Testis (tissue), 3 donors: Measurements from ENCODE around the gene ZAR1. TPM values are rescaled to one million over a fixed set of nuclear protein-coding genes. Genes with fewer than 3 reads are reported as not detected.

ENCODE experiments used
- DNase-seq: peaks from one replicate; pipeline ENCODE4 v3.0.0-alpha.2; 2019
- H3K27ac ChIP-seq, 2 donors: fragments of 200-600 bp; sonication (generic); one replicate each; pipeline ENCODE4 v1.5.1; 2019
- H3K27me3 ChIP-seq: fragments of 200-600 bp; sonication (generic); one replicate; pipeline ENCODE4 v1.5.1; 2019
- H3K36me3 ChIP-seq: fragments of 200-600 bp; sonication (generic); one replicate; pipeline ENCODE4 v1.5.1; 2017; ENCODE audit warnings: low read depth; ENCODE audit errors: missing control alignments
- H3K4me1 ChIP-seq: fragments of 200-600 bp; sonication (generic); one replicate; pipeline ENCODE4 v1.5.1; 2019
- H3K4me3 ChIP-seq, 2 donors: fragments of 200-600 bp; sonication (generic); one replicate each; pipeline ENCODE4 v1.5.1; 2017 to 2019
- H3K9me3 ChIP-seq: fragments of 200-600 bp; sonication (generic); one replicate; pipeline ENCODE4 v1.5.1; 2017
- POLR2A ChIP-seq: fragments of 450-650 bp; IDR thresholded peaks from one replicate; pipeline ENCODE4 v1.6.1; 2017; ENCODE audit warnings: antibody characterized with exemption, mild to moderate bottlenecking, moderate library complexity
- WGBS, 2 donors: methylation state at CpG; one replicate each; pipeline ENCODE4 v1.1.5; 2018; 5-methylcytosine and 5-hydroxymethylcytosine counted together
- intact Hi-C: fragments of 100-400 bp; cut with DNase I; formaldehyde crosslinking; loops from one replicate; pipeline ENCODE4 v1.15.1; 2023; ENCODE audit warnings: low total_unique reads
- polyA plus RNA-seq: library from polyadenylated mRNA; stranded (reverse); fragments of 350-450 nt; fragmentation: Illumina TruSeq; extraction: RNeasy Lipid Tissue Mini Kit (QIAGEN cat#74804); gene quantifications from one replicate; pipeline ENCODE4 v1.2.3, GENCODE V29; 2014; ENCODE audit warnings: low read depth, low replicate concordance; ENCODE audit not compliant: insufficient read depth
- total RNA-seq, 2 donors: library from RNA; depleted of rRNA; stranded (reverse); fragments of >200 nt; gene quantifications; one replicate each; pipeline ENCODE4 v1.2.3, GENCODE V29; 2016
- TF ChIP-seq, protein P1 (sequence below), 3 experiments: fragments of 450-650 bp in 2 of 3; fragments of 200-600 bp in 1 of 3; sonication (generic) in 1 of 3; IDR thresholded peaks; one replicate each; pipeline ENCODE4 v1.5.1; 2016 to 2019; ENCODE audit warnings: antibody characterized with exemption in 3 of 3, mild to moderate bottlenecking in 2 of 3, moderate library complexity in 1 of 3

The ZAR1 gene
- total and polyA plus RNA-seq, 3 donors from 2014 or later: 1.5 to 2.8 (median 2.7) TPM

GRCh38 chr4:48495941-48496340 lies 5.9 kb downstream of the ZAR1 start:
- Histone ChIP-seq H3K27me3 (no peaks in the 10 kb centered on the region), H3K27ac (no peak overlapping the region), H3K4me3 (no peak overlapping the region), H3K4me1 (no peaks in the 10 kb centered on the region), H3K9me3 (no peaks in the 10 kb centered on the region), H3K36me3 (no peaks in the 10 kb centered on the region)
- DNase-seq: no peak
- intact Hi-C loops: no loop called here
- no peak for TF ChIP-seq POLR2A
- TF ChIP-seq, protein P1, sequence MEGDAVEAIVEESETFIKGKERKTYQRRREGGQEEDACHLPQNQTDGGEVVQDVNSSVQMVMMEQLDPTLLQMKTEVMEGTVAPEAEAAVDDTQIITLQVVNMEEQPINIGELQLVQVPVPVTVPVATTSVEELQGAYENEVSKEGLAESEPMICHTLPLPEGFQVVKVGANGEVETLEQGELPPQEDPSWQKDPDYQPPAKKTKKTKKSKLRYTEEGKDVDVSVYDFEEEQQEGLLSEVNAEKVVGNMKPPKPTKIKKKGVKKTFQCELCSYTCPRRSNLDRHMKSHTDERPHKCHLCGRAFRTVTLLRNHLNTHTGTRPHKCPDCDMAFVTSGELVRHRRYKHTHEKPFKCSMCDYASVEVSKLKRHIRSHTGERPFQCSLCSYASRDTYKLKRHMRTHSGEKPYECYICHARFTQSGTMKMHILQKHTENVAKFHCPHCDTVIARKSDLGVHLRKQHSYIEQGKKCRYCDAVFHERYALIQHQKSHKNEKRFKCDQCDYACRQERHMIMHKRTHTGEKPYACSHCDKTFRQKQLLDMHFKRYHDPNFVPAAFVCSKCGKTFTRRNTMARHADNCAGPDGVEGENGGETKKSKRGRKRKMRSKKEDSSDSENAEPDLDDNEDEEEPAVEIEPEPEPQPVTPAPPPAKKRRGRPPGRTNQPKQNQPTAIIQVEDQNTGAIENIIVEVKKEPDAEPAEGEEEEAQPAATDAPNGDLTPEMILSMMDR (IDR thresholded peaks at IDR 0.05): no peak
- WGBS, 2 donors: 87 to 96% methylated on average over 2 of the region's 2 CpGs

GRCh38 chr4:48498895-48499294 lies 8.8 kb downstream of the ZAR1 start:
- 87 to 90% methylated on average over 4 of the region's 4 CpGs for WGBS, 2 donors

GRCh38 chr4:48499551-48500066 lies 9.6 kb downstream of the ZAR1 start:
- H3K4me3 ChIP-seq: no peak overlapping the region
- H3K4me1 ChIP-seq: no peaks in the 10 kb centered on the region
- intact Hi-C loops: no loop called here
- WGBS, 2 donors: 85 to 87% methylated on average over 3 of the region's 3 CpGs
- no peaks in the 10 kb centered on the region for H3K27me3 ChIP-seq
- no peak for DNase-seq
- TF ChIP-seq, protein P1 (IDR thresholded peaks at IDR 0.05): no peak
- no peak for TF ChIP-seq POLR2A
- no peak overlapping the region for H3K27ac ChIP-seq
- H3K36me3 ChIP-seq: no peaks in the 10 kb centered on the region
- no peaks in the 10 kb centered on the region for H3K9me3 ChIP-seq

More at GRCh38 chr4:48498895-48499294, 8.8 kb downstream of the ZAR1 start:
- H3K36me3 ChIP-seq: no peaks in the 10 kb centered on the region
- no peaks in the 10 kb centered on the region for H3K9me3 ChIP-seq
- intact Hi-C loops: no loop called here
- no peak overlapping the region for H3K4me3 ChIP-seq
- no peak overlapping the region for H3K27ac ChIP-seq
- no peak for DNase-seq
- TF ChIP-seq, protein P1 (IDR thresholded peaks at IDR 0.05): no peak
- no peak for TF ChIP-seq POLR2A
- no peaks in the 10 kb centered on the region for H3K27me3 ChIP-seq
- no peaks in the 10 kb centered on the region for H3K4me1 ChIP-seq

GRCh38 chr4:48503233-48504025 lies 13.4 kb downstream of the ZAR1 start:
- Histone ChIP-seq H3K27me3 (no peaks in the 10 kb centered on the region), H3K4me3 (no peak overlapping the region), H3K27ac (no peak overlapping the region), H3K4me1 (no peaks in the 10 kb centered on the region), H3K9me3 (no peaks in the 10 kb centered on the region), H3K36me3 (no peaks in the 10 kb centered on the region)
- no peak for DNase-seq
- 51 to 57% methylated on average over 4 of the region's 4 CpGs for WGBS, 2 donors
- intact Hi-C loops: no loop called here
- TF ChIP-seq, protein P1 (IDR thresholded peaks at IDR 0.05): no peak
- no peak for TF ChIP-seq POLR2A

DNA sequence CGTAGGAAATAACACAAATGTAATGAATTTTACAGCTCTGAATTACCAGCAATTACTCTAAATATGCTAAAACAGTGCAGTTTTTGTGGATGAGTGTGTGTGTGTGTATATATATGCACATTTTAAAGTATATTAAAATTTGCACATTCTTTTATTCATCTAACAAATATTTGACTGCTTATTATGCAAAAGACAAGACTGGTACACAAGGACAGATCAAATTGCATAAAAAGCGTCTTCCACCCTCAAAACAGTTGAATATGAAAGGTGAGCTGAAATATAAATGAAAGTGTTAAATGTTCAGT lies 13.9 kb downstream of the ZAR1 start:
- Histone ChIP-seq H3K27me3 (no peaks in the 10 kb centered on the region), H3K9me3 (no peaks in the 10 kb centered on the region), H3K4me3 (no peak overlapping the region), H3K27ac (no peak overlapping the region), H3K36me3 (no peaks in the 10 kb centered on the region), H3K4me1 (no peaks in the 10 kb centered on the region)
- intact Hi-C loops: no loop called here
- DNase-seq: no peak
- WGBS, 2 donors: 86 to 90% methylated on average over 2 of the region's 2 CpGs
- no peak for TF ChIP-seq POLR2A
- TF ChIP-seq, protein P1 (IDR thresholded peaks at IDR 0.05): no peak
